DMS79 treated with DMSO at 0.1 percent for 48 hours (cell line): ENCODE results near the gene MAN2B2.

Experiments used
- DNase-seq: peaks from one replicate; lab custom pipeline; 2025; lab: John Stamatoyannopoulos, UW

MAN2B2 gene

DNA sequence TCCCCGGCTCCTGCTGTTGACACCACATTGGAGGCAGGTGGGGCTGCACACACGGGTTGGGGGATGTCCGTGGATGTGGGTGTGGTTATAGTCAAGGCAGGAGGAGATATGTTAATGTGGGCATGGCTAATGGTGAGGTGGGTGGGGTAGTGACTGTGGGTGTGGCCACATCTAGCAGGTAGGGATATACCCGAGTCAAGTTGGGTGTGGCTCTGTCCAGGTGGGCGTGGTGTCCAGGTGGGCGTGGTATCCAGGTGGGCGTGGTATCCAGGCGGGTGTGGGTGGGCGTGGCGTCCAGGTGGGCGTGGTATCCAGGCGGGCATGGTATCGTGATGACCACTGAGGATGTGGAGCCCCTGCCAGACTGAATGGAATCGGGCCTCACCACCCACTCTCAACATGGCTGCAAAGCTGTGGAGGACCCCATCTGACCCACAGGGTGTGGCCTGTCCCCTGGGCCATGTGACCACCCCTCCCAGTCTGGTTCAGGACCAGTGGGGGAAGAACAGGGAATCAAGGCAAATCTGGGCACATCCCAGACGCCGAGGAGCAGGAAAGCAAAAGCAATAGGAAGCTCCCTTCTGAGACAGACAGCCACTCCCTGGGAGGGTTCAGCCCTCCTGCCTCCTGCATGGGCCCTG lies 21.0 kb downstream of the MAN2B2 start:
- DNase-seq: no peak

DNA sequence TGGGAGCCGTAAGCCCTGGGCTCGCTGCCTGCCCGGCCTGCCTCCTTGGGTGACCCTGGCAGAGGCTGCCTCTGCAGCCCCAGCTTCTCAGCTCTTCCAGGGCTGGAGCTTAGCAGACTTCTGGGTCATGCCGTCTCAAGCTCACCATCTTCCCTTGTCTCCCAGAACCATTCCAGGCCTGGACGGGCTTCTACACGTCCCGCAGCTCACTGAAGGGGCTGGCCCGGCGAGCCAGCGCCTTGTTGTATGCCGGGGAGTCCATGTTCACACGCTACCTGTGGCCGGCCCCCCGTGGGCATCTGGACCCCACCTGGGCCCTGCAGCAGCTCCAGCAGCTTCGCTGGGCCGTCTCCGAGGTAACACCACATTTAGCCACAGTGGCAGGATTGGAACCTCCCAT lies 22.0 kb downstream of the MAN2B2 start:
- no peak for DNase-seq

DNA sequence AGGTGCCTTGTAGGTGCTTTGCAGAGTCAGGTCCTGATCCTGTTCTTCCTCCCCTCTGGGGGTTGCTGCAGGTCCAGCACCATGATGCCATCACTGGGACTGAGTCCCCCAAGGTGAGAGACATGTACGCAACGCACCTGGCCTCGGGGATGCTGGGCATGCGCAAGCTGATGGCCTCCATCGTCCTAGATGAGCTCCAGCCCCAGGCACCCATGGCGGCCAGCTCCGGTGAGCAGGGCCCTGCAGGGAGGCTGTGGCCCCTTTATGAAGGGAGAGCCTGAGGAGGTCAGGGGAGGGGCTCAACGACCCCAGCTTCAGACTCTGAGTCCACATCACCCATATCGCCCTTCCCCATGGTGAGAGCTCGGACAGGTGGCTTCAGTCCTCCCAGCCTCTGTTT lies 23.1 kb downstream of the MAN2B2 start:
- no peak for DNase-seq

DNA sequence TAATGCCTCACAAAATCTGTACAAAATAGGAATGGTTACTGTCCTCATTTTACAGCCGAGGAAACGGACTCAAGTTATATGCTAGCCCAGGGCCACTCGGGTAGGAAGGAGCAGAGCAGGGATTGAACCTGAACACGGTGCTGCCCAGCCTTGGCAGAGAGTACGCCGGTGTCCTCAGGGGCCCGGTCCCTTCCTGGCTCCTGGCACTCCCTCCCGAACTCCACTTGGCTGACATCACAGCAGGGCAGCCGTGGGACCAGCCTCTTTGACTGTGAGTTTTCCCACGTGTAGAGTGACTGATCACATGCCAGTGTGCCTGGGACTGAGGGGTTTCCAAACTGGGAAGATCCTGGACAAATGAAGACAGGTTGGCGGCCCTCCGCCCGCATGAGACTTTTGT lies 23.7 kb downstream of the MAN2B2 start:
- no peak for DNase-seq

DNA sequence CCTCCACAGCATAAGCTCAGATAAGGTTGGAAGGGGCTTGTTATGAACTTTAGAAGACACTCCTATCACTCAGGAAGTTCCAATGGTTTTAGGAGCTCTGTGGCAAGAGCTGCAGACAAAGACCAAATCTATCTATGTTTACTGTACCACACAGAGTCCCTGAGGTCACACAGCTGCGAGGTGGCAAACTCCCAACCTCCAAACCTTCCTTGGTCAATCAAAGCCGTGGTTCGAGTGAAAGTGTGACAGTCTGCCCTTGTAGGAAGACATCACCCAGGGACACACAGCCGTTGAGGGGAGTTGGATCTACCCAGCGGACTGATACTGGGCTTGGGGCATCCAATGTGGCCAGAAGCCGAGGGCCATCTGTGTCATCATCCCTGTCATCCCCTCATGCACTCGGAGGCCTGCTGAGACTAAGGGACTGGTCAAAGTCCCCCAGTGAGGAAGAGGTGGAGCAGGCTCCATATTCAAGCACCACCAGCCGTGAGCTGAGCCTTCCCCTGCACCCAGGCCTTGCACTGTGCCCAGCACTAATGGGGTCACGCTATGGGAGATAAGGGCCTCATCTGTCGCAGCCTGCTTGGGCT lies 26.8 kb downstream of the MAN2B2 start:
- DNase-seq: no peak

DNA sequence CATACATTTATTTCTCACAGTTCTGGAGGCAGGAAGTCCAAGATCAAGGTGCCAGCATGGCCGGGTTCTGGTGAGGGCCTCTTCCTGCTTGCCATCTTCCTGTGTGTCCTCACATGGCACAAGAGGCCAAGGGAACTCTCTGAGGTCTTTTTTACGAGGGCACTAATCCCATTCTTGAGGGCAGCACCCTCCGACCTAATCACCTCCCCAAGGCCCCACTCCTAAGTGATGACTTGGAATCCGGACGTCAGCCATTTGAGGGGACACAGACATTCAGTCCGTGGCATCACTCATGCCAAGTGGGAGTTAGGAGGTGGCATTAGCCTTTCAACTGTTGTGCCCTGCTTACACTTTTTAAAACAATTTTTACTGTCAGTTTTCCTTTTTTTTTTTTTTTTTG lies 27.3 kb downstream of the MAN2B2 start:
- DNase-seq: no peak

DNA sequence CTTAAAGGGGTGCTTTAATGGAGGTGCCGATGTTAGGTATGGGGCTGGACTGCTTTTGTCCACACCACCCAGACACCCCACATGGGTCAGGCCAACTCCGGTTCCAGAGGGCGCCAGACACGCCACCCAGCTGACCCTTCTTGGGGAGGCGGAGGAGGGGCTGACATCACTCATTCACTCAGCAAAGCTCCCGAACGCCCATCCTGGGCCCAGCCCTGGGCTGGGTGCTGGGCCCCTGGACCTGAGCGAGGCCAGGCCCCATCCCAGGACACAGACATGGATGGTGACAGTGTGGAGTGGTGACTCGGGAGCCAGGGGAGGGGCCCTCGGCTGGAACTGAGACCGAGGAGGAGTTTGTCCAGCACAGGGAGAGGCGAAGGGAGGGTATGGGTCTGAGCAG lies 28.1 kb downstream of the MAN2B2 start:
- DNase-seq: no peak

DNA sequence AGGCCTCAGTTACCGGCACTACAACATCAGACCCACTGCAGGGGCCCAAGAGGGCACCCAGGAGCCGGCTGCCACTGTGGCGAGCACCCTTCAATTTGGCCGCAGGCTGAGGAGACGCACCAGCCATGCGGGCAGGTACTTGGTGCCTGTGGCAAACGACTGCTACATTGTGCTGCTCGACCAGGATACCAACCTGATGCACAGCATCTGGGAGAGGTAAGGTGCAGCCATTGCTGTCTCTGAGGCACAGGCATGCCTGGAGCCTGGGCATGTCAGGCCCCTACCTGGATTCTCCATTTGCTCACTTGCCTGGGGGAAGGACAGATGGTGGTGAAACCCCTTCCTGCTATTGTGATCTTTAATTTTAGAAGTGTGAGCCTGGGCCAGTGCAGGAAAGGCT lies 30.1 kb downstream of the MAN2B2 start:
- DNase-seq: no peak

DNA sequence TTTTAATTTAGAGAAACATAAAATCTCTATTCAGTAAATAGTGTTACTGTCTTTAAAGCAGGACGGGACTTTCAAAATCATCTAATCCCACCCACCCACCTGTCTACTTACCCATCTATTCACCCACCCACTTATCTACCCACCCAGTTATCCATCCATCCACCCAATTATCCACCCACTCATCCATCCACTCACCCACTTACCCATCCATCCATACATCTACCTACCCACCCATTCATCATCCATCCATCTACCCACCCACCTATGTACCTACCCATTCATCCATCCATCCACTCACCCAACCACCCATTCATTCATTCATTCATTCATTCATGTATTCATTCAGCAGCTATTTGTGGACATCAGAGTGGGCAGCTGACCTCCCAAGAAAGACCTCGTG lies 30.6 kb downstream of the MAN2B2 start:
- DNase-seq: no peak

DNA sequence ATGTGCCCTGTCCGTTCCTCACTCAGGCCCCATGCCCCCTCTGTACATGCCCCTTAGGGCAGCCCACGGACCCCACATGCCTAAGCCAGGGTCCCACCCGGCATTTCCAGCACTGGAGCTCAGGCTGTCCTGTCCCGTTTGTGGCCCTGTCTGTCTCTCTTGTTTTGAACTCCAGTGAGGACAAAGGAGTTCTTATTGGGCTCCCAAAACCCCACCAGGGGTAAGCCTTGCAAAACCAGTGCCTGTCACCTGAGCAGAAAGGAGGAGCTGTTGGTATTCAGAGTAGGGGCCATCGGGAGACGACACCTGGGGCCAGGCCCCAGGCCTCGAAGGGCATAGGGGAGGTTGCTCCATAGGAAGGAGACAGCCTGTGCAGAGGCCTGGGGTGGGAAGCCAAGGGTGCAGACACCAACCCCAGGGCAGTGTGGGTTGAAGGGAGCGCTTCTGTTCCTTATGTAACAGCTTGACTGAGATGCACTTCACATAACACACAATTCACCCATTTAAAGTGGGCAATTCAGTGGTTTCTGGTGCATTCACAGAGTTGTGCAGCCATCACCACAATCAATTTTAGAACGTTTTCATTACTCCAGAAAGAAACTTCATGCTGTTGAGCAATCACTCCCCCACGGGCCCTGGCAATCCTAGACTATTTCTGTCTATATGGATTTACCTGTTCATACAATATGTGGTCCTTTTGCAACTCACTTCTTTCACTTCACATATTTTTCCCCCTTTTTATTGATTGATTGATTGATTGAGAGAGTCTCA lies 31.7 kb downstream of the MAN2B2 start:
- DNase-seq: no peak

DNA sequence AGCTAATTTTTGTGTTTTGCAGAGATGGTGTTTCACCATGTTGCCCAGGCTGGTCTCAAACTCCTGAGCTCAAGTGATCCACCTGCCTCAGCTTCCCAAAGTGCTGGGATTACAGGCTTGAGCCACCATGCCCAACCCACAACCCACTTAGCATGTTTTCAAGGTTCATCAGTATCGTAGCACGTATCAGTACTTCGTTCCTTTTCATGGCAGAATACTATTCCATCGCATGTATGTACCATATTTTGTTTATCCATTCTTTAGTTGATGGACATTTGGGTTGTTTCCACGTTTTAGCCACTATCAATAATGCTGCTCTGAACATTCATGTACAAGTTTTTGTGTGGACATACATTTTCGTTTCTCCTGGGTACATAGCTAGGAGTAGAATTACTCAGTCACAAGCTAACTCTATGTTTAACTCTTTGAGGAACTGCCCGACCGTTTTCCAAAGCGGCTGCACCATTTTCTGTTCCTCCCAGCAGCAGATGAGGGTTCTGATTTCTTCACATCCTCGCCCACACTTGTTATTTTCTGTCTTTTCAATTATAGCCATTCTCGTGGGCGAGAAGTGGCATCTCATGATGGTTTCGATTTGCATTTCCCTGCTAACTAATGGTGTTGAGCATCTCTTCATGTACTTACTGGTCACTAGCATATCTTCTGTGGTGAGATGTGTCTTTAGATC lies 32.5 kb downstream of the MAN2B2 start:
- no peak for DNase-seq

DNA sequence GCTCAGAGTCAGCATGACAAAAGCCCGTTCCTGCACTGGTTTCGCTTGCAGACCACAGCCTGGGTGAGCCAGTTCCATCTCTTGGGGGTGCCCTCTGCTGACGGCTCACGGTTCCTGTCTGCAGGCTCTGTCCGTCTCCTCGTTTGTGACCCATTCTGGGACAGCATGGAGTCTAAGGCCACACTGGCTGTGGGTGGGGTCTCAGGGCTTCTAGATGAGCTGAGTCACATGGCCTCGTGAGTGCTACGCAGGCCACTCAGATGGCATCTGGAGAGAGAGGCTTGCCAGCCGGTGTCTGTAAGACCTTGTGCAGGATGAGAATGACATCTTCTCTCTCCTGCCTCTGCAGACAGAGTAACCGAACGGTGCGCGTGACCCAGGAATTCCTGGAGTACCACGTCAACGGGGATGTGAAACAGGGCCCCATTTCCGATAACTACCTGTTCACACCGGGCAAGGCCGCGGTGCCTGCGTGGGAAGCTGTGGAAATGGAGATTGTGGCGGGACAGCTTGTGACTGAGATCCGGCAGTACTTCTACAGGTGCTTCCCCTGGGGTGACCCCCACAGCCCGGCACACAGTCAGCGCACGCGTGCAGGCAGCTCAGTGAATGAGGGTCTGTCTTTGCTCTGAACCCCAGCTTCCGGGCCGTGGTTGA lies 33.9 kb downstream of the MAN2B2 start:
- no peak for DNase-seq

DNA sequence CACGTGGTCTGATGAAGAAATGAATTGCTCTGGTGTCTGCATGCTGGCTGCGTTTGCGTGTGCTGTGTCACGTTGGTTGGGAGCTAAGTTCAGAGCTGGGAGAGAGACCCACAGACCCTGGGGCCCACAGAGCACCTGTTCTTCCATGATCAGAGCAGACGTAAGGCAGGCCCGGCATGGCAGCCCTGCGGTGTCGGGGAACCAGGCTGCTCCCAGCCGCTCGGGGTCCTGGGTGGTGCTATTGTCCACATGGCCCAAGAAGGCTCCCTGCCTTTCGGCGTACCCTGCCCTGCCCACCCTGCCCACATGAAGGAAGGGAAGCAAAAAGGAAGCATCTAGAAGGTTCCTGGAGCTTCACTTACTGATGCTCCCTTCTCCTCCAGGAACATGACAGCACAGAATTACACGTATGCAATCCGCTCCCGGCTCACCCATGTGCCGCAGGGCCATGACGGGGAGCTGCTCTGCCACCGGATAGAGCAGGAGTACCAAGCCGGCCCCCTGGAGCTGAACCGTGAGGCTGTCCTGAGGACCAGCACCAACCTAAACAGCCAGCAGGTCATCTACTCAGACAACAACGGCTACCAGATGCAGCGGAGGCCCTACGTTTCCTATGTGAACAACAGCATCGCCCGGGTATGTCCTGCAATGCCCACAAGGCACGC lies 34.6 kb downstream of the MAN2B2 start:
- no peak for DNase-seq

DNA sequence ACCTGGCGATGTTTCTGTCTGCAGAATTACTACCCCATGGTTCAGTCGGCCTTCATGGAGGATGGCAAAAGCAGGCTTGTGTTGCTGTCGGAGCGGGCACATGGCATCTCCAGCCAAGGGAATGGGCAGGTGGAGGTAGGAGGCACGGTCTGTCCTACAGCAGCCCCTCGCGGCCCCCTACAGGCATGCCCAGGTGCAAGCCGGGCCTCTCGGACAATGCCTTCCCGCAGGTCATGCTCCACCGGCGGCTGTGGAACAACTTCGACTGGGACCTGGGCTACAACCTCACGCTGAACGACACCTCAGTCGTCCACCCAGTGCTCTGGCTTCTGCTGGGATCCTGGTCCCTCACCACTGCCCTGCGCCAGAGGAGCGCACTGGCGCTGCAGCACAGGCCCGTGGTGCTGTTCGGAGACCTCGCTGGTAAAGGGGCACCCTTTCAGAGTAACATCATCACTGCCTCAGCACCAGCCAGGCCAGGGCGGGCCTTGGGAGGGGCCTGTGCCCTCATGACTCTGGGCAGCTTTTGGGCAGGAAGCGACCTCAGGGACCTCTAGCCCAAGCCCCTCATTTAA lies 36.0 kb downstream of the MAN2B2 start:
- no peak for DNase-seq

DNA sequence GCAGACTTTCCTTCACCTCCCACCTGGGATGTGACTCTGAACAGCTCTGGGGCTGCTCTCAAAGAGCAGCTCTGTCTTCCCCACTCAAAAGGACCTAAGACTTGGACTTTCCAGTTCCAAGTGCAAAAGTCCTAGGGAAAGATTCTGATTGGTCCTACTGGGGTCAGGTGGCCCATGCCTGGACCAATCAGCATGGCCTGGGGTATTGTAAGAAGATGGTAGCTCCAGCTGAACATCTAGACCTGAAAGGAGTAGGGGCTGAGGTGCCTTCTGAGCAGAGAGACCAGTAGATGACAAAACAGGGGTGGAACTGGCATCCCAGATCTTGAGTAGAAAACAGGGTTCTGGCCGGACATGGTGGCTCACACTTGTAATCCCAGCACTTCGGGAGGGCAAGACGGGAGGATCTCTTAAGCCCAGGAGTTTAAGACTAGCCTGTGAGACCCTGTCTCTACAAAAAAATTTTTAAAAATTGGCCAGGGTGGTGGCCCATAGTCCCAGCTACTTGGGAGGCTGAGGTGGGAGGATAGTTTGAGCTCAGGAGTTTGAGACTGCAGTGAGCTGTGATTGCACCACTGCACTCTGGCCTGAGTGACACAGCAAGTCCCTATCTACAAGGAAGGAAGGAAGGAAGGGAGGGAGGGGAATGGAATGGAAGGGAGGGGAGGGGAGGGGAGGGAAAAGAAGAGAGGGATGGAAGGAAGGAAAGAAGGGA lies 38.1 kb downstream of the MAN2B2 start:
- no peak for DNase-seq

DNA sequence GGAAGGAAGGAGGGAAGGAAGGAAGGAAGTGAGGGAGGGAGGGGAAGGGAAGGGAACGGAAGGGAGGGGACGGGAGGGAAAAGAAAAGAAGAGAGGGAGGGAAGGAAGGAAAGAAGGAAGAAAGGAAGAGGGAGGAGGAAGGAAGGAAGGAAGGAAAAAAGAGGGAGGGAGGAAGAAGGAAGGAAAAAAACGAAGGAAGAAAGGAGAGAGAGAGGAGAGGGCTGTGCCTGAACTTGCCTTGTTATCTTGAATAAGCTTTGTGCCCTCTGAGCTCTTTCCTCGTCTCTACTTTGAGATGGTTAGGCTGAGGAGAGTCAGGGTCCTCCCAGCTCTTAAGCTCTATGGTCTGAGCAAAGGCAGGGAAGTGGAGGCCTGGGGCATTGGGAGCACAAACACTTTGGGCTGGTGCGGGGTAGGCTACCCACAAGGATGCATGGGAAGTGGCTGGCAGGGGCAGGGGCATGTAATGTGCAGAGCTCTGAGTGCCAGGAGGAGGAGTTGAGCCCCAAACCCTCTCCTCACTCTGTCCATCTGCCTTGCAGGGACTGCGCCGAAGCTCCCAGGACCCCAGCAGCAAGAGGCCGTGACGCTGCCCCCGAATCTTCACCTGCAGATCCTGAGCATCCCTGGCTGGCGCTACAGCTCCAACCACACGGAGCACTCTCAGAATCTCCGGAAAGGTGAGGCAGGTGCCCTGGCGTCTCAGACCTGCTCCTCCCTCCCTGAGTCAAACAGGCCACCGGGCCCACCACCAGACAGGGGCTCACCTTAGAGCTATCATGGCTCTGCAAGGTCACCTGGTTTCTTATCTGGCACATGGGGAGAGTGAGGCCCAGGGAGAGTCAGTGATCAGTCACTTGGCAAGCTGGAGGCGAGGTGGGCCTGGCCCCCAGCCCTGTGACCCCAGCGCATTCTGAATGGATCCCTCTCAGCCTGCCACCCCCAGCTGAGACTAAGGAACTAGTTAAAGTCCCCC lies 39.0 kb downstream of the MAN2B2 start:
- DNase-seq: no peak

DNA sequence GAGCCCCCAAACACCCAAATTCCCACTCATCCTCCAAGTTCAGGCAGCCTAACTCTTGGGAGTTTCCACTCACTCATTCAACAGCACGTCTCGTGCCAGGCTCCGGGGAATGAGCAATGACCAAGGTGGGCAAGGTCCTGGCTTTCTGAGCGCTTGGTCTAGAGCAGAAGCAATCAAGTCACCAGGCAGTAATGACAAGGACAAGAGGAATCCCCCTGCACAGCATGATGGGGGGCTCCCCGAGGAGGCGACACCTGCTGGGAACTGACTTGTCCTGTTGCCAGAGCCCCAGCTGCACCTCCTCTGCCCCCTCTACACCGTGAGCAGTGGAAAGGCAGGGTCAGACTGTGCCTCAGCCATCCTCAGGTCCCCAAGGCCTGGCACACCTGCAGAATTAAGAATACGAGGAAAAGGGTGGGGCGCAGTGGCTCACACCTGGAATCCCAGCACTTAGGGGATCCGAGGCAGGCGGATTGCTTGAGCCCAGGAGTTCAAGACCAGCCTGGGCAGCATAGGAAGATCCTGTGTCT lies 39.8 kb downstream of the MAN2B2 start:
- DNase-seq: no peak

DNA sequence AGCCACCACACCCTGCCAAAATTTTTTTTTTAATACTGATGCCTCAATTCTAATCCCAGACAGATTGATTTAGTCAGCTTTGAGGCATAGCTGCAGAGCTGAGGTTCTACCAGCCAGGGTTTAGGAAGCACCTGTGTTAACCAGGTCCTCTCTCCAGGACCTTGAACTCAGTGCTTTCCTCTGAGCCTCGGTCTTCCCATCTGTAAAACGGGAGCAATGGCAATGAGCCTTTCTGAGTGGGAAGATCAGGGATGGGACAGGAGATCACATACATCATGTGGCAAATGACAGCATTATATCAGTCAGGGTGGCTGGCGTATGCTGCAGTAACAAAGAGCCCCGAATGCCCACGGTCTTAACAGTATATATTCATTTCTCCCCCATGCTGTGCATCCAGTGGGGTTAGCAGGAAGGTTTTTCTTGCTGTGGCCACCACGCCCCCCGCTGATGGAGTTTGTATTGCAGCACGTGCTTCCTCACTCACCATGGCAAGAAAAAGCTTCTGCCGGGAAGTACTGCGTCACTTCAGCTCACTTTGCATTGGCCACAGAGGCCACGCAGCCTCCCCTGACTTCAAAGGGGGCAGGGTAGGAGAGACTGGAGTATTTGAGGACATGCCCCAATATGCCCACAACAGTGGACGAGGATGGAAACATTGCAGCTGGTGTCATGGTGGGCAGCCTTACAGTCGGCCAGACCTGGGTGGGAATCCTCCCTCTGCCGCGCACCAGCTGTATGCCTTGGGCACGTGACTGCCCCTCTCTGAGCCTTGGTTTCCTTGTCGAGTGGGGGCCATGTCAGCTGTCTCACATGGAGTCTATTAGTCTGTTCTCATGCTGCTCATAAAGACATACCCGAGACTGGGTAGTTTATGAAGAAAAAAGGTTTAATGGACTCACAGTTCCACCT lies 41.4 kb downstream of the MAN2B2 start:
- DNase-seq: no peak
